Fibroblast of skin of left quadriceps (primary cell): ENCODE results near the gene SRR.

Source experiments
- DNase-seq, 2 experiments: peaks; one replicate each; pipeline ENCODE4 v3.0.0-alpha.2; 2013; ENCODE audit warnings: low read depth in 2 of 2

Gene SRR

GRCh38 chr17:2343421-2343820 is 39.7 kb downstream of the SRR start:
- DNase-seq: no peak

- DNase-seq: no peak
Observed at GRCh38 chr17:2344528-2344927, 40.8 kb downstream of the SRR start.

- DNase-seq: no peak
Observed at GRCh38 chr17:2346475-2346874, 42.7 kb downstream of the SRR start.

- DNase-seq: peak; percentile 68 to 70
Observed at GRCh38 chr17:2347805-2348685, 44.3 kb downstream of the SRR start.

- DNase-seq: no peak
Observed at GRCh38 chr17:2351269-2351668, 47.5 kb downstream of the SRR start.

GRCh38 chr17:2354311-2354710 is 50.6 kb downstream of the SRR start:
- no peak for DNase-seq

GRCh38 chr17:2357237-2357636 is 53.5 kb downstream of the SRR start:
- no peak for DNase-seq

GRCh38 chr17:2357931-2358434 is 54.2 kb downstream of the SRR start:
- no peak for DNase-seq

GRCh38 chr17:2361010-2361760 is 57.4 kb downstream of the SRR start:
- no peak for DNase-seq

- DNase-seq: no peak
Observed at GRCh38 chr17:2362016-2362415, 58.3 kb downstream of the SRR start.

GRCh38 chr17:2362416-2362815 is 58.7 kb downstream of the SRR start:
- no peak for DNase-seq

- DNase-seq: no peak
Observed at GRCh38 chr17:2362881-2363280, 59.1 kb downstream of the SRR start.

- DNase-seq: no peak
Observed at GRCh38 chr17:2363318-2363717, 59.6 kb downstream of the SRR start.

GRCh38 chr17:2363851-2364762 is 60.4 kb downstream of the SRR start:
- no peak for DNase-seq

- no peak for DNase-seq
Observed at GRCh38 chr17:2364763-2365116, 61.0 kb downstream of the SRR start.

- no peak for DNase-seq
Observed at GRCh38 chr17:2365132-2365531, 61.4 kb downstream of the SRR start.

GRCh38 chr17:2366747-2367494 is 63.2 kb downstream of the SRR start:
- DNase-seq: no peak

- no peak for DNase-seq
Observed at GRCh38 chr17:2368359-2368758, 64.6 kb downstream of the SRR start.

- DNase-seq: no peak
Observed at GRCh38 chr17:2369039-2369438, 65.3 kb downstream of the SRR start.

GRCh38 chr17:2369551-2370210 is 65.9 kb downstream of the SRR start:
- DNase-seq: no peak

- DNase-seq: no peak
Observed at GRCh38 chr17:2370211-2370589, 66.5 kb downstream of the SRR start.
